NCI-H1436 (cell line): ENCODE results near the gene CERS6.

ENCODE experiments used
- DNase-seq: peaks from one replicate; lab custom pipeline; 2025; lab: John Stamatoyannopoulos, UW

Gene CERS6

GRCh38 chr2:168602846-168603401, 146.9 kb downstream of the CERS6 start:
- DNase-seq, result no peak

GRCh38 chr2:168603439-168603961, 147.4 kb downstream of the CERS6 start:
- no peak for DNase-seq

GRCh38 chr2:168604252-168604651, 148.2 kb downstream of the CERS6 start:
- no peak for DNase-seq

GRCh38 chr2:168607992-168608391, 151.9 kb downstream of the CERS6 start:
- DNase-seq, result no peak

- DNase-seq, result no peak
Observed at GRCh38 chr2:168608796-168609195, 152.7 kb downstream of the CERS6 start.

GRCh38 chr2:168611091-168611490, 155.0 kb downstream of the CERS6 start:
- no peak for DNase-seq

GRCh38 chr2:168611896-168612650, 156.0 kb downstream of the CERS6 start:
- DNase-seq, result no peak

- no peak for DNase-seq
Observed at GRCh38 chr2:168612719-168613118, 156.6 kb downstream of the CERS6 start.

- no peak for DNase-seq
Observed at GRCh38 chr2:168613551-168613950, 157.5 kb downstream of the CERS6 start.

GRCh38 chr2:168614172-168615018, 158.3 kb downstream of the CERS6 start:
- no peak for DNase-seq

- DNase-seq, result no peak
Observed at GRCh38 chr2:168620554-168620953, 164.5 kb downstream of the CERS6 start.

- DNase-seq, result no peak
Observed at GRCh38 chr2:168622559-168622958, 166.5 kb downstream of the CERS6 start.

GRCh38 chr2:168624028-168624427, 168.0 kb downstream of the CERS6 start:
- no peak for DNase-seq

- DNase-seq, result no peak
Observed at GRCh38 chr2:168626096-168626495, 170.0 kb downstream of the CERS6 start.

- DNase-seq, result no peak
Observed at GRCh38 chr2:168626647-168627046, 170.6 kb downstream of the CERS6 start.

GRCh38 chr2:168632709-168633121, 176.6 kb downstream of the CERS6 start:
- DNase-seq, result no peak

- no peak for DNase-seq
Observed at GRCh38 chr2:168633200-168633599, 177.1 kb downstream of the CERS6 start.

GRCh38 chr2:168633895-168634294, 177.8 kb downstream of the CERS6 start:
- DNase-seq, result no peak

- DNase-seq, result no peak
Observed at GRCh38 chr2:168635065-168635577, 179.0 kb downstream of the CERS6 start.

- no peak for DNase-seq
Observed at GRCh38 chr2:168639018-168639417, 182.9 kb downstream of the CERS6 start.

GRCh38 chr2:168639441-168639898, 183.4 kb downstream of the CERS6 start:
- no peak for DNase-seq

GRCh38 chr2:168640039-168640438, 184.0 kb downstream of the CERS6 start:
- no peak for DNase-seq
